ENCODE data around the gene GINS2. TPM values are rescaled to one million over a fixed set of nuclear protein-coding genes. Genes with fewer than 3 reads are reported as not detected.
A peak's percentile ranks its signal among the peaks of the same experiment; 100 is the strongest.

GINS2 gene
- total RNA-seq, 1 experiment from 2014 or later: 11.3 TPM

DNA sequence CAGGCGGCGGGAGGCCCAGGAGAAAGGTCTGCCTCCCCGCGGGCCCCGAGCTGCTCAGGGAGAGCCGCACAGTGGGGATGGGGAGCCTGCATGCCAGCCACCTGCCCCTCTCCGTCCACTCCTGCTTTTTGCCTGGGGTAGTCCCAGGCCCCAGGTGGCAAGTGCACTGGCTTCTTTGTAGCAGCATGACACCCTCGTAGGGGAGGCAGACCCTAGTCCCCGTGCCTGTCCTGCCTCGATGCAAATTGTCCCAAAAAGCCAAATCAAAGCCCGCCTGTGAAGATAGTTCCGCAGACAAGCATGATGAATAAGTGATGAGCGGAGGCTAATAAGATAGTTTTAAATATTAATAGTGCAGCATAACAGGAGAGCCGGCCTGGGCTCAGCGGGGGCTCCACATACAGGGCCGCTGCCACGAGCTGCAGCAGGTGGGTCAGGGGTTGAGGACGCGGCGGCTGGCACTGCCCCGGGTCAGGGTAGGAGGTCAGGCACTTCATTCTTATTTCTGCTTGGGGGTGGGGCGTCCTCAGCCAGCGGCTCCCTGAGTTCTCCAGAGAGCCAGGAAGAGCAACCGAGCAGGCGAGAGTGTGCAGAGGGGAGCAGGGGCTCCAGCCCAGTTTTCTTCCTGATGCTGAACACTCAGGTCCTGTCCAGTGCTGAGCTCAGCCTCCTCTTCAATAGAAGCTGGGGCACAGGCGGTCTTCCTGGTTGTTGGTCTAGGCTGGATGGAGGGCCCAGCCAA lies 26.8 kb downstream of the GINS2 start:
- peaks cover 78% of the 10 kb centered on the region for H3K36me3 Mint-ChIP-seq (ENCODE audit: insufficient read depth, unreplicated experiment)
- intact Hi-C loops (cut with micrococcal nuclease): no loop called here
- CTCF ChIA-PET: interaction anchor here (0.6 kb wide), 1 partner anchor 12 kb away, joined by 3 read pairs; no protein-coding TSS in a partner anchor
- no TSS peak for BruUV-seq (replicated peaks)
- POLR2A ChIA-PET: interaction anchor here (0.7 to 1.0 kb wide), 2 partner anchors 49 to 592 kb away, joined by 3 read pairs; partner anchors contain the start of gene GSE1
- no peaks in the 10 kb centered on the region for H3K9me3 Mint-ChIP-seq (ENCODE audit: unreplicated experiment)
- no peak overlapping the region for H3K27ac Mint-ChIP-seq (ENCODE audit: low read depth, unreplicated experiment)
- no peaks in the 10 kb centered on the region for H3K27me3 Mint-ChIP-seq (ENCODE audit: insufficient read depth, unreplicated experiment)
- no peaks in the 10 kb centered on the region for H3K4me1 Mint-ChIP-seq (ENCODE audit: insufficient read depth, unreplicated experiment)
- DNase-seq (ENCODE audit: unreplicated experiment): no peak
- TF ChIP-seq, protein P1, sequence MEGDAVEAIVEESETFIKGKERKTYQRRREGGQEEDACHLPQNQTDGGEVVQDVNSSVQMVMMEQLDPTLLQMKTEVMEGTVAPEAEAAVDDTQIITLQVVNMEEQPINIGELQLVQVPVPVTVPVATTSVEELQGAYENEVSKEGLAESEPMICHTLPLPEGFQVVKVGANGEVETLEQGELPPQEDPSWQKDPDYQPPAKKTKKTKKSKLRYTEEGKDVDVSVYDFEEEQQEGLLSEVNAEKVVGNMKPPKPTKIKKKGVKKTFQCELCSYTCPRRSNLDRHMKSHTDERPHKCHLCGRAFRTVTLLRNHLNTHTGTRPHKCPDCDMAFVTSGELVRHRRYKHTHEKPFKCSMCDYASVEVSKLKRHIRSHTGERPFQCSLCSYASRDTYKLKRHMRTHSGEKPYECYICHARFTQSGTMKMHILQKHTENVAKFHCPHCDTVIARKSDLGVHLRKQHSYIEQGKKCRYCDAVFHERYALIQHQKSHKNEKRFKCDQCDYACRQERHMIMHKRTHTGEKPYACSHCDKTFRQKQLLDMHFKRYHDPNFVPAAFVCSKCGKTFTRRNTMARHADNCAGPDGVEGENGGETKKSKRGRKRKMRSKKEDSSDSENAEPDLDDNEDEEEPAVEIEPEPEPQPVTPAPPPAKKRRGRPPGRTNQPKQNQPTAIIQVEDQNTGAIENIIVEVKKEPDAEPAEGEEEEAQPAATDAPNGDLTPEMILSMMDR (IDR thresholded peaks at IDR 0.05; ENCODE audit: unreplicated experiment): no peak
- H3K4me3 Mint-ChIP-seq (ENCODE audit: unreplicated experiment): no peak overlapping the region

DNA sequence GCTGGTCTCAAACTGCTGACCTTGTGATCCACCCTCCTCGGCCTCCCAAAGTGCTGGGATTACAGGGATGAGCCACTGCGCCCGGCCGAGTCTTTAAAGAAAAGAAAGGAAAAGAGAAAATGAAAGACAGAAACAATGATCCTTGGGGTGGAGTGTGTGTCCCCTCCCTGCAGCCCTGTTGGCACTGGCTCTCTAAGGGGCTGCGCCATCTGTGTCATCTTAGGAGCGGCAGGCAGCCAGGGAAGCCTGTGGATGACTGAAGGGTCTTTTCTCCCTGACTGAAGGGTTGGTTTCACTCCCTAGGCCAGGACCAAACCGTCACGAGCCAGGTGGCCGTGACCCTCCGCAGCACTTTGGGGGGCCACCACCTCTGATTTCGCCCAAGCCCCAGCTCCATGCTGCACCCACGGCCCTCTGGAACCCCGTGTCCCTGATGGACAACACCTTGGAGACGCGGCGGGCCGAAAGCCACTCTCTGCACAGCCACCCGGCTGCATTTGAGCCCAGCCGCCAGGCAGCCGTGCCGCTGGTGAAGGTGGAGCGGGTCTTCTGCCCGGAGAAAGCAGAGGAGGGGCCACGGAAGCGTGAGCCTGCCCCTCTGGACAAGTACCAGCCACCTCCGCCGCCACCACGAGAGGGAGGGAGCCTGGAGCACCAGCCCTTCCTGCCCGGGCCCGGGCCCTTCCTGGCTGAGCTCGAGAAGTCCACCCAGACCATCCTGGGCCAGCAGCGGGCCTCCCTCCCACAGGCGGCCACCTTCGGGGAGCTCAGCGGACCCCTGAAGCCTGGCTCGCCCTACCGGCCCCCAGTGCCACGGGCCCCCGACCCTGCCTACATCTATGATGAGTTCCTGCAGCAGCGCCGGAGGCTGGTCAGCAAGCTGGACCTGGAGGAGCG lies 27.7 kb downstream of the GINS2 start:
- no peak overlapping the region for H3K4me3 Mint-ChIP-seq (ENCODE audit: unreplicated experiment)
- H3K27ac Mint-ChIP-seq (ENCODE audit: low read depth, unreplicated experiment): no peak overlapping the region
- H3K27me3 Mint-ChIP-seq (ENCODE audit: insufficient read depth, unreplicated experiment): no peaks in the 10 kb centered on the region
- no peak for DNase-seq (ENCODE audit: unreplicated experiment)
- no peaks in the 10 kb centered on the region for H3K4me1 Mint-ChIP-seq (ENCODE audit: insufficient read depth, unreplicated experiment)
- peaks cover 76% of the 10 kb centered on the region for H3K36me3 Mint-ChIP-seq (ENCODE audit: insufficient read depth, unreplicated experiment)
- intact Hi-C loops (cut with micrococcal nuclease): no loop called here
- H3K9me3 Mint-ChIP-seq (ENCODE audit: unreplicated experiment): no peaks in the 10 kb centered on the region
- TF ChIP-seq, protein P1 (IDR thresholded peaks at IDR 0.05; ENCODE audit: unreplicated experiment): no peak
- CTCF ChIA-PET: interaction anchor here (0.6 to 1.8 kb wide), 5 partner anchors 7 to 153 kb away, joined by 3 to 9 read pairs (median 4); no protein-coding TSS in a partner anchor
- no TSS peak for BruUV-seq (replicated peaks)
- POLR2A ChIA-PET: interaction anchor here (0.7 kb wide), 1 partner anchor 591 kb away, joined by 3 read pairs; no protein-coding TSS in a partner anchor

- intact Hi-C loops (cut with micrococcal nuclease): no loop called here
- H3K9me3 Mint-ChIP-seq (ENCODE audit: unreplicated experiment): no peaks in the 10 kb centered on the region
- H3K27ac Mint-ChIP-seq (ENCODE audit: low read depth, unreplicated experiment): no peak overlapping the region
- CTCF ChIA-PET: interaction anchor here (0.6 to 1.9 kb wide), 17 partner anchors 8 to 844 kb away, joined by 3 to 10 read pairs (median 5); no protein-coding TSS in a partner anchor
- TF ChIP-seq, protein P1 (IDR thresholded peaks at IDR 0.05; ENCODE audit: unreplicated experiment): peak; percentile 82
- H3K4me1 Mint-ChIP-seq (ENCODE audit: insufficient read depth, unreplicated experiment): no peaks in the 10 kb centered on the region
- DNase-seq (ENCODE audit: unreplicated experiment): peak; percentile 55
- peaks cover 77% of the 10 kb centered on the region for H3K36me3 Mint-ChIP-seq (ENCODE audit: insufficient read depth, unreplicated experiment)
- H3K4me3 Mint-ChIP-seq (ENCODE audit: unreplicated experiment): no peak overlapping the region
- no peaks in the 10 kb centered on the region for H3K27me3 Mint-ChIP-seq (ENCODE audit: insufficient read depth, unreplicated experiment)
- POLR2A ChIA-PET: no interaction called here
- BruUV-seq (replicated peaks): no TSS peak
Measured at GRCh38 chr16:85659805-85660511, 28.8 kb downstream of the GINS2 start.
